Measurements from ENCODE around the gene CHL1.

DNA sequence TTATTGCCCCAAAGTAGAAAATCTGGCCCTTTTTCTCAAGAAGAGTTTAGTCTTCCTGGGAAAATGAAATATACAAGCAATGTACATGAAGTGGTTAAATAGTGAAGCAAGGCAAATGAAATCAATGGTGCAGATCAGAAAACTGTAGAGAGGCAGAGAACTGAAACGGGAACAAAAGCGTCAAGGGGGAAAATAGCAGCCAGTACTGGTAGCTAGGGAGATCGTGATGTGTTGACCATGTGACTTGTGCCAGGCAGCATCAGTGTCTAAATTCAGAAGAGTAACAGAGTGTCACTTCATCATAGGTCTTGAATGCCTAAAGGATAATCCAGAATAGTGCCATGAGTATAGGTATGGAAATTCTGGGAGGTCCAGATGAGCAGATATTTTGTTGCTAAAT lies 163.1 kb downstream of the CHL1 start:
- TF ChIP-seq, protein P1, sequence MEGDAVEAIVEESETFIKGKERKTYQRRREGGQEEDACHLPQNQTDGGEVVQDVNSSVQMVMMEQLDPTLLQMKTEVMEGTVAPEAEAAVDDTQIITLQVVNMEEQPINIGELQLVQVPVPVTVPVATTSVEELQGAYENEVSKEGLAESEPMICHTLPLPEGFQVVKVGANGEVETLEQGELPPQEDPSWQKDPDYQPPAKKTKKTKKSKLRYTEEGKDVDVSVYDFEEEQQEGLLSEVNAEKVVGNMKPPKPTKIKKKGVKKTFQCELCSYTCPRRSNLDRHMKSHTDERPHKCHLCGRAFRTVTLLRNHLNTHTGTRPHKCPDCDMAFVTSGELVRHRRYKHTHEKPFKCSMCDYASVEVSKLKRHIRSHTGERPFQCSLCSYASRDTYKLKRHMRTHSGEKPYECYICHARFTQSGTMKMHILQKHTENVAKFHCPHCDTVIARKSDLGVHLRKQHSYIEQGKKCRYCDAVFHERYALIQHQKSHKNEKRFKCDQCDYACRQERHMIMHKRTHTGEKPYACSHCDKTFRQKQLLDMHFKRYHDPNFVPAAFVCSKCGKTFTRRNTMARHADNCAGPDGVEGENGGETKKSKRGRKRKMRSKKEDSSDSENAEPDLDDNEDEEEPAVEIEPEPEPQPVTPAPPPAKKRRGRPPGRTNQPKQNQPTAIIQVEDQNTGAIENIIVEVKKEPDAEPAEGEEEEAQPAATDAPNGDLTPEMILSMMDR (IDR thresholded peaks at IDR 0.05) = no peak
- TF ChIP-seq POLR2A (IDR thresholded peaks at IDR 0.05) = no peak

Data from uterus (tissue), 2 donors.